Mucosa of rectum (tissue), 2 donors: ENCODE results near the gene IL17RA.

Experiments
- H3K27ac ChIP-seq, 2 donors: one replicate each; pipeline ENCODE4 v1.7.0; 2013; ENCODE audit warnings: inconsistent platforms in 2 of 2, low read depth in 2 of 2, low read length in 2 of 2
- H3K27me3 ChIP-seq, 2 donors: one replicate each; pipeline ENCODE4 v1.7.0; 2013; ENCODE audit warnings: low read length in 2 of 2; ENCODE audit not compliant: control insufficient read depth in 2 of 2, insufficient read depth in 2 of 2
- H3K36me3 ChIP-seq, 2 donors: one replicate each; pipeline ENCODE4 v1.7.0; 2013; ENCODE audit warnings: low read length in 2 of 2; ENCODE audit not compliant: control insufficient read depth in 2 of 2, insufficient read depth in 2 of 2
- H3K4me1 ChIP-seq, 2 donors: one replicate each; pipeline ENCODE4 v1.7.0; 2013; ENCODE audit warnings: low read length in 2 of 2, mild to moderate bottlenecking in 1 of 2; ENCODE audit not compliant: control insufficient read depth in 2 of 2, insufficient read depth in 2 of 2
- H3K4me3 ChIP-seq, 2 donors: one replicate each; pipeline ENCODE4 v1.7.0; 2013; ENCODE audit warnings: low read length in 2 of 2
- H3K9ac ChIP-seq, 2 donors: one replicate each; pipeline ENCODE4 v1.7.0; 2013; ENCODE audit warnings: low read length in 2 of 2, low read depth in 1 of 2, mild to moderate bottlenecking in 1 of 2
- H3K9me3 ChIP-seq, 2 donors: one replicate each; pipeline ENCODE4 v1.7.0; 2013; ENCODE audit warnings: low read length in 2 of 2; ENCODE audit not compliant: control insufficient read depth in 2 of 2
- donor health status: healthy.
- donor health status: Normal muscosa, but diverticular disease.

IL17RA gene

GRCh38 chr22:17149076-17149815, 64.4 kb downstream of the IL17RA start:
- H3K27ac ChIP-seq, result peak overlapping the region; percentile 52 to 80
- no peak overlapping the region for H3K4me3 ChIP-seq

GRCh38 chr22:17152340-17152739, 67.5 kb downstream of the IL17RA start:
- no peaks in the 10 kb centered on the region for H3K9me3 ChIP-seq
- no peak overlapping the region for H3K4me3 ChIP-seq
- no peak overlapping the region for H3K9ac ChIP-seq
- peaks cover 0 to 5% of the 10 kb centered on the region in 2 donors for H3K36me3 ChIP-seq
- no peak overlapping the region for H3K27ac ChIP-seq
- no peaks in the 10 kb centered on the region for H3K27me3 ChIP-seq
- peaks cover 8 to 16% of the 10 kb centered on the region in 2 donors for H3K4me1 ChIP-seq

More at GRCh38 chr22:17149076-17149815, 64.4 kb downstream of the IL17RA start:
- Histone ChIP-seq H3K27me3 (no peaks in the 10 kb centered on the region), H3K4me1 (peaks cover 8 to 16% of the 10 kb centered on the region in 2 donors), H3K9me3 (no peaks in the 10 kb centered on the region), H3K9ac (peak overlapping the region in 1 of 2 donors; percentile 41), H3K36me3 (peaks cover 4 to 11% of the 10 kb centered on the region in 2 donors)

- Histone ChIP-seq H3K9ac (no peak overlapping the region), H3K27me3 (no peaks in the 10 kb centered on the region), H3K9me3 (no peaks in the 10 kb centered on the region), H3K27ac (no peak overlapping the region), H3K4me1 (peaks cover 12 to 20% of the 10 kb centered on the region in 2 donors), H3K36me3 (no peaks in the 10 kb centered on the region), H3K4me3 (no peak overlapping the region)
Observed at GRCh38 chr22:17152971-17153370, 68.2 kb downstream of the IL17RA start.

- Histone ChIP-seq H3K4me3 (no peak overlapping the region), H3K4me1 (peaks cover 11 to 13% of the 10 kb centered on the region in 2 donors), H3K9me3 (no peaks in the 10 kb centered on the region), H3K36me3 (no peaks in the 10 kb centered on the region), H3K27ac (no peak overlapping the region), H3K9ac (no peak overlapping the region), H3K27me3 (no peaks in the 10 kb centered on the region)
Observed at GRCh38 chr22:17155941-17156340, 71.1 kb downstream of the IL17RA start.

- Histone ChIP-seq H3K4me1 (peaks cover 6 to 13% of the 10 kb centered on the region in 2 donors), H3K27me3 (no peaks in the 10 kb centered on the region), H3K27ac (no peak overlapping the region), H3K4me3 (peak overlapping the region in 1 of 2 donors; percentile 88), H3K9me3 (no peaks in the 10 kb centered on the region), H3K36me3 (no peaks in the 10 kb centered on the region), H3K9ac (no peak overlapping the region)
Observed at GRCh38 chr22:17157714-17158113, 72.9 kb downstream of the IL17RA start.

GRCh38 chr22:17158176-17158567, 73.4 kb downstream of the IL17RA start:
- H3K4me3 ChIP-seq, result peak overlapping the region; percentile 86 to 88
- H3K36me3 ChIP-seq, result no peaks in the 10 kb centered on the region
- peak overlapping the region; percentile 75 for H3K9ac ChIP-seq
- H3K9me3 ChIP-seq, result no peaks in the 10 kb centered on the region
- H3K4me1 ChIP-seq, result peaks cover 4 to 13% of the 10 kb centered on the region in 2 donors
- no peaks in the 10 kb centered on the region for H3K27me3 ChIP-seq
- H3K27ac ChIP-seq, result peak overlapping the region; percentile 89 to 91

- H3K9me3 ChIP-seq, result no peaks in the 10 kb centered on the region
- H3K4me3 ChIP-seq, result peak within 1 kb of the TSS; percentile 86 to 88
Observed at GRCh38 chr22:17158568-17159503, 74.0 kb downstream of the IL17RA start, which contains the start of gene HDHD5. Gene HDHD5, minus strand, starts transcription at chr22:17159277. Its CDS starts 26 bp downstream, at chr22:17159251.

GRCh38 chr22:17159504-17159951, 74.7 kb downstream of the IL17RA start:
- Histone ChIP-seq H3K4me1 (peaks cover 4 to 13% of the 10 kb centered on the region in 2 donors), H3K4me3 (peak overlapping the region; percentile 86 to 88), H3K27me3 (no peaks in the 10 kb centered on the region), H3K9me3 (no peaks in the 10 kb centered on the region), H3K36me3 (no peaks in the 10 kb centered on the region), H3K27ac (peak overlapping the region; percentile 48 to 91), H3K9ac (peak overlapping the region; percentile 47 to 75)

More at GRCh38 chr22:17158568-17159503, 74.0 kb downstream of the IL17RA start, which contains the start of gene HDHD5:
- Histone ChIP-seq H3K9ac (peak within 1 kb of the TSS; percentile 75), H3K36me3 (no peaks in the 10 kb centered on the region), H3K27me3 (no peaks in the 10 kb centered on the region), H3K4me1 (peaks cover 4 to 13% of the 10 kb centered on the region in 2 donors), H3K27ac (peak within 1 kb of the TSS; percentile 89 to 91)

- peaks cover 4 to 13% of the 10 kb centered on the region in 2 donors for H3K4me1 ChIP-seq
- no peak overlapping the region for H3K27ac ChIP-seq
- H3K9me3 ChIP-seq, result no peaks in the 10 kb centered on the region
- no peaks in the 10 kb centered on the region for H3K36me3 ChIP-seq
- no peaks in the 10 kb centered on the region for H3K27me3 ChIP-seq
- H3K4me3 ChIP-seq, result no peak overlapping the region
- H3K9ac ChIP-seq, result no peak overlapping the region
Observed at GRCh38 chr22:17161991-17162390, 77.2 kb downstream of the IL17RA start.
